H9 (cell line): ENCODE data around the gene AFMID. TPM values are rescaled to one million over a fixed set of nuclear protein-coding genes. Genes with fewer than 3 reads are reported as not detected.

Experiments used
- DNase-seq: peaks from one replicate; pipeline ENCODE4 v3.0.0-alpha.2; 2017
- H2AFZ ChIP-seq: one replicate; pipeline ENCODE4 v1.6.1; 2013; ENCODE audit warnings: mild to moderate bottlenecking, low read length, control low read depth, moderate library complexity
- H2AK5ac ChIP-seq: 2 replicates; pipeline ENCODE4 v1.6.1; 2013; ENCODE audit warnings: low read length, control low read depth, mixed read lengths; ENCODE audit not compliant: insufficient read length
- H2BK120ac ChIP-seq: one replicate; pipeline ENCODE4 v1.6.1; 2013; ENCODE audit warnings: low read depth, mild to moderate bottlenecking, low read length, control low read depth, inconsistent platforms; ENCODE audit not compliant: poor library complexity, severe bottlenecking
- H2BK12ac ChIP-seq: 2 replicates; pipeline ENCODE4 v1.6.1; 2013; ENCODE audit warnings: low read length, control low read depth, mixed read lengths, low read depth; ENCODE audit not compliant: insufficient read length
- H2BK15ac ChIP-seq: 2 replicates; pipeline ENCODE4 v1.6.1; 2013; ENCODE audit warnings: low read depth, low read length, control low read depth
- H2BK20ac ChIP-seq: one replicate; pipeline ENCODE4 v1.6.1; 2013; ENCODE audit warnings: low read depth, mild to moderate bottlenecking, low read length, control low read depth, inconsistent platforms; ENCODE audit not compliant: poor library complexity, severe bottlenecking
- H2BK5ac ChIP-seq: 2 replicates; pipeline ENCODE4 v1.6.1; 2013; ENCODE audit warnings: low read length, control low read depth, mixed read lengths; ENCODE audit not compliant: insufficient read length
- H3K14ac ChIP-seq: 2 replicates; pipeline ENCODE4 v1.6.1; 2013; ENCODE audit warnings: low read length, control low read depth; ENCODE audit not compliant: insufficient read depth
- H3K18ac ChIP-seq: 2 replicates; pipeline ENCODE4 v1.6.1; 2013; ENCODE audit warnings: low read depth, mild to moderate bottlenecking, mixed read lengths, low read length, control low read depth; ENCODE audit not compliant: insufficient read length
- H3K23ac ChIP-seq: 2 replicates; pipeline ENCODE4 v1.6.1; 2013; ENCODE audit warnings: low read length, control low read depth, mixed read lengths, low read depth; ENCODE audit not compliant: insufficient read length
- H3K23me2 ChIP-seq: 2 replicates; pipeline ENCODE4 v1.6.1; 2013; ENCODE audit warnings: low read depth, mild to moderate bottlenecking, mixed read lengths, low read length, control low read depth; ENCODE audit not compliant: insufficient read length, poor library complexity, severe bottlenecking
- H3K27ac ChIP-seq: 2 replicates; pipeline ENCODE4 v1.5.1; 2013; ENCODE audit warnings: low read length, control low read depth, mixed read lengths, low read depth; ENCODE audit not compliant: insufficient read length
- H3K27me3 ChIP-seq: 2 replicates; pipeline ENCODE4 v1.6.1; 2013; ENCODE audit warnings: low read length, control low read depth, inconsistent platforms; ENCODE audit not compliant: insufficient read depth
- H3K4ac ChIP-seq: 2 replicates; pipeline ENCODE4 v1.6.1; 2013; ENCODE audit warnings: low read depth, mild to moderate bottlenecking, control low read depth, inconsistent platforms, low read length, moderate library complexity
- H3K4me1 ChIP-seq: 2 replicates; pipeline ENCODE4 v1.6.1; 2013; ENCODE audit warnings: low read length, control low read depth, inconsistent platforms; ENCODE audit not compliant: insufficient read depth
- H3K4me2 ChIP-seq: 2 replicates; pipeline ENCODE4 v1.6.1; 2013; ENCODE audit warnings: low read length, control low read depth, mixed read lengths; ENCODE audit not compliant: insufficient read length, insufficient read depth
- H3K56ac ChIP-seq: 2 replicates; pipeline ENCODE4 v1.6.1; 2013; ENCODE audit warnings: low read depth, mild to moderate bottlenecking, mixed read lengths, low read length, control low read depth; ENCODE audit not compliant: insufficient read length
- H3K79me1 ChIP-seq: 2 replicates; pipeline ENCODE4 v1.6.1; 2013; ENCODE audit warnings: low read depth, mild to moderate bottlenecking, moderate library complexity, low read length, control low read depth, inconsistent platforms; ENCODE audit not compliant: insufficient read depth, poor library complexity, severe bottlenecking
- H3K79me2 ChIP-seq: 2 replicates; pipeline ENCODE4 v1.6.1; 2013; ENCODE audit warnings: low read length, control low read depth, inconsistent platforms; ENCODE audit not compliant: insufficient read depth
- H3K9ac ChIP-seq: 2 replicates; pipeline ENCODE4 v1.6.1; 2013; ENCODE audit warnings: low read length, control low read depth, mixed read lengths; ENCODE audit not compliant: insufficient read length; ENCODE audit errors: extremely low read depth
- H3K9me3 ChIP-seq: one replicate; pipeline ENCODE4 v1.6.1; 2013; ENCODE audit warnings: low read depth, low read length, inconsistent platforms; ENCODE audit not compliant: control insufficient read depth
- H3T11ph ChIP-seq: one replicate; pipeline ENCODE4 v1.6.1; 2013; ENCODE audit warnings: mild to moderate bottlenecking, low read length, control low read depth, inconsistent platforms
- H4K20me1 ChIP-seq: one replicate; pipeline ENCODE4 v1.6.1; 2013; ENCODE audit not compliant: control insufficient read depth, insufficient read length, insufficient read depth
- H4K5ac ChIP-seq: 2 replicates; pipeline ENCODE4 v1.6.1; 2013; ENCODE audit warnings: low read depth, mild to moderate bottlenecking, mixed read lengths, low read length, control low read depth; ENCODE audit not compliant: insufficient read length
- H4K8ac ChIP-seq: replicated peaks from 2 replicates; pipeline ENCODE4 v1.6.1; 2013; ENCODE audit warnings: low read length, control low read depth, mixed read lengths, low read depth; ENCODE audit not compliant: insufficient read length
- H4K91ac ChIP-seq: 2 replicates; pipeline ENCODE4 v1.6.1; 2013; ENCODE audit warnings: low read depth, mild to moderate bottlenecking, moderate library complexity, mixed read lengths, low read length, control low read depth; ENCODE audit not compliant: insufficient read length
- H3K27ac Mint-ChIP-seq, 3 experiments: 2 replicates in 2 of 3; 3 replicates in 1 of 3; pipeline ENCODE4 v1.8.0; 2020 to 2021; ENCODE audit warnings: mixed read lengths in 3 of 3, mild to moderate bottlenecking in 1 of 3, moderate library complexity in 1 of 3
- H3K27me3 Mint-ChIP-seq: 2 replicates; pipeline ENCODE4 v1.8.0; 2021; ENCODE audit warnings: low read depth, mild to moderate bottlenecking, moderate library complexity, mixed read lengths
- H3K36me3 Mint-ChIP-seq, 3 experiments: 2 replicates in 2 of 3; 3 replicates in 1 of 3; pipeline ENCODE4 v1.8.0; 2020 to 2021; ENCODE audit warnings: low read depth in 3 of 3, mixed read lengths in 3 of 3; ENCODE audit not compliant: insufficient read depth in 1 of 3
- H3K4me1 Mint-ChIP-seq, 2 experiments: 2 replicates each; pipeline ENCODE4 v1.8.0; 2020; ENCODE audit warnings: mixed read lengths in 2 of 2
- H3K4me3 Mint-ChIP-seq, 2 experiments: 2 replicates in 1 of 2; 3 replicates in 1 of 2; pipeline ENCODE4 v1.8.0; 2020 to 2021; ENCODE audit warnings: mild to moderate bottlenecking in 2 of 2, mixed read lengths in 2 of 2, moderate library complexity in 1 of 2
- H3K9me3 Mint-ChIP-seq, 2 experiments: 2 replicates in 1 of 2; 3 replicates in 1 of 2; pipeline ENCODE4 v1.8.0; 2020; ENCODE audit warnings: mild to moderate bottlenecking in 2 of 2, mixed read lengths in 2 of 2, moderate library complexity in 1 of 2
- CTCF ChIP-seq: fragments of 200-600 bp; sonication (generic); conservative IDR thresholded peaks from 3 replicates; pipeline ENCODE4 v1.8.0; 2021; ENCODE audit warnings: antibody characterized with exemption, mild to moderate bottlenecking
- WGBS: extraction: QIAGEN DNeasy Blood & Tissue Kit; methylation state at CpG from one replicate; pipeline ENCODE4 v1.1.7; 2013; ENCODE audit warnings: missing lambda C conversion rate, low lambda C conversion rate, mixed read lengths; ENCODE audit not compliant: insufficient read length; ENCODE audit errors: extremely low coverage; 5-methylcytosine and 5-hydroxymethylcytosine counted together
- total RNA-seq: library from RNA; stranded (reverse); gene quantifications from 2 replicates; pipeline ENCODE4 v1.2.1, GENCODE V29; 2021

AFMID gene
- total RNA-seq, 1 experiment from 2014 or later = 64.1 TPM

- WGBS = no CpG with 5 or more reads among the region's 26 CpGs
- Histone ChIP-seq H4K91ac (no peak overlapping the region), H3K14ac (no peak overlapping the region), H4K20me1 (no peaks in the 10 kb centered on the region), H3K18ac (no peak overlapping the region), H3K79me2 (no peaks in the 10 kb centered on the region), H4K5ac (no peak overlapping the region), H3K79me1 (no peaks in the 10 kb centered on the region), H4K8ac (no peak overlapping the region), H3K4me1 (peaks cover 6% of the 10 kb centered on the region; the same call in 1 of the 2 replicates), H3K9ac (no peak overlapping the region), H2BK12ac (no peak overlapping the region), H2BK20ac (no peak overlapping the region), H3K27ac (no peak overlapping the region), H3K27me3 (no peaks in the 10 kb centered on the region), H3K23ac (no peak overlapping the region), H2BK15ac (no peak overlapping the region), H2BK120ac (no peak overlapping the region), H3K56ac (no peak overlapping the region), H3K9me3 (no peaks in the 10 kb centered on the region), H3T11ph (no peak overlapping the region), H2AFZ (no peak overlapping the region), H3K23me2 (no peaks in the 10 kb centered on the region), H2AK5ac (no peak overlapping the region), H3K4me2 (no peak overlapping the region), H3K4ac (no peak overlapping the region), H2BK5ac (no peak overlapping the region)
- no peaks in the 10 kb centered on the region for H3K36me3 Mint-ChIP-seq
- peaks cover 8 to 31% of the 10 kb centered on the region in 2 experiments for H3K4me1 Mint-ChIP-seq
- H3K27me3 Mint-ChIP-seq = peaks cover 20% of the 10 kb centered on the region
- peak; percentile 81 for DNase-seq
- TF ChIP-seq CTCF = peak; percentile 74
- H3K4me3 Mint-ChIP-seq = no peak overlapping the region
- no peak overlapping the region for H3K27ac Mint-ChIP-seq
- H3K9me3 Mint-ChIP-seq = no peaks in the 10 kb centered on the region; a peak in 1 of 5 replicates
These were observed 49.6 kb upstream of the AFMID start for GRCh38 chr17:78137392-78138203.
